GM08714 (cell line): ENCODE data around the gene FNTB.

ENCODE experiments used
- H3K4me3 ChIP-seq: fragments of 200-500 bp; sonication (Bioruptor generic); 2 replicates; pipeline ENCODE4 v1.5.1; 2014; ENCODE audit warnings: mild to moderate bottlenecking, low read length, inconsistent platforms
- ZNF274 ChIP-seq: IDR thresholded peaks from 2 replicates; pipeline ENCODE4 v1.6.1; 2012; ENCODE audit warnings: mild to moderate bottlenecking, low read depth, low read length

FNTB gene

DNA sequence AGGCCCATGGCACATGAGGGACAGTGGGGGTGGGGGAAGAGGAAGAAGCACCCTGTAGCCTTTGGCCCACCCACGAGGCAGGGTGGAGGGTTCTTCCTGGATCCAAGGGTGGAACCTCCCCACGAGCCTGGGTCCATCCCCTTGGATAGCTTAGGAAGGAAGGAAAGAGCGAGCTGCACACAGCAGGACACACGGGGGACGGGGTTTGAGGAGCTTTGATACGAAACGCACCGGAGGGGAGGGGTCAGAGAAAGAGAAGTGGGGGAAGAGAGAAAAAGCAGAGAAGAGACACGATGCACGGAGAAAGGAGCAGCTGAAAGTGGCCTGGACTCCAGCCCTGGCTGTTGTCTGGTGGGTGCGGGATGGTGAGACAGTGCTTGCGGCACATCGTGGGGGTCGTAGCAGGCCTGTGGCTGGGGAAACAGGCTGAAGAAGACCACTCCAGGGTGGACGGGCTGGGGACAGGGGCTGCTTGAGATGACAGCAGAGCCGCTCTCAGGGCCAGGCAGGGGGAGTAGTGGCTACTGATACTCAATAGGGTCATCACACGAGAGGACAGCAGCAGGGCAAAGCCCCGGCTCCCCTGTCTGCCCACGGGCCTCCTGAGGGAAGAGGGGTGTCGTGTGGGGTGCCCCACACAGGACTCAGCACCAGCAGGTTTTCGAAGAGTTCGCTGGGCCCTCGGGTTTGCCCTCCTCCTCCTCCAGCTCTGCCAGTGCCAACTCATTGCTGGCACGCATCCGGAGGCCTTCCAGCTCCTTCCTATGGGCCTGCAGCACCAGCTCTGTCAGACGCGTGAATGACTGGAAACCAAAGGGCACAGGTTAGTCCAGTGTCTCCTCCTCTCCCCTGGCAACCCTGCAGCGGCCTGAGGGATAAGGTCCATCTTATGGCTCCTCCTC is 38.7 kb upstream of the FNTB start:
- TF ChIP-seq ZNF274, result no peak
- H3K4me3 ChIP-seq, result no peak overlapping the region

GRCh38 chr14:64948612-64949210 is 38.0 kb upstream of the FNTB start:
- no peak for TF ChIP-seq ZNF274
- no peak overlapping the region for H3K4me3 ChIP-seq

GRCh38 chr14:64950889-64951288 is 35.8 kb upstream of the FNTB start:
- no peak for TF ChIP-seq ZNF274
- H3K4me3 ChIP-seq, result no peak overlapping the region

DNA sequence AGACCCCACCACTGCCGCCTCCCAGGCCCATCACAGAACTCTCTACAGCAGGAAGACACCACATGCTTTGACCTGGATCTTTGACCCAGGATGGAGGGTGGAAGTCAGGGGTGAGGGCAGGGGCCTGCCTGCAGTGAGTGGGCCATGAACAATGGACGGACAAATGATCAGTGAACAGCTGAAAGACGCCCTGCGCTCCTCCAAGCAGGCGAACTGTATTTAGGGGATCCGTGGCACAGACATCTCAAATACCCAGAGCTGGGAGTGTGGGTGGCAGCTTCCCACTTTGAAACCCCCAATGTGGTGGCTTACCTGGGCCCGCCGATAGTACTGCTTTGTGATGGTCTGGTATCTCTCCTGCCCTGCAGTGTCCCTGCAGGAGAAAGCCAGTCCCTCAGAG is 35.4 kb upstream of the FNTB start:
- no peak overlapping the region for H3K4me3 ChIP-seq
- TF ChIP-seq ZNF274, result no peak

DNA sequence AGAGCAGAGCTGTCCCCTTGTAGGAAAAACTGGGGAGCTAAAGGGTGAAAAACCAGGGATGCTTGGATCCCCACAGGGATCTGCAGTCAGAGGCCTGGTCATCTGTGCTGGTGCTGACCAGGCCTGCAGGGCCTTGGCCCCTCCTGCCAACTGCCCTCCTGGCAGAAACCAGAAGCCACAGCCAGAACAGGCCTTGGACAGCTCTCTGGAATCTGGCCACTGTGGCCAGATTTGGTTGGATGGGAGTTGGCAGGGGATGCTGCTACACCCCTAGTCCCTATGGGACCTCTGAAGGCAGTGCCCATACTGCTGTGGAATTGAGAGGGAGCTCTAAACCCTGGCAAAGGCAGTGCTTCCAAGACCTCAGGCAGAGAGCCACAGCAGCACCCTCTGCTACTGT is 35.0 kb upstream of the FNTB start:
- no peak for TF ChIP-seq ZNF274
- H3K4me3 ChIP-seq, result no peak overlapping the region

DNA sequence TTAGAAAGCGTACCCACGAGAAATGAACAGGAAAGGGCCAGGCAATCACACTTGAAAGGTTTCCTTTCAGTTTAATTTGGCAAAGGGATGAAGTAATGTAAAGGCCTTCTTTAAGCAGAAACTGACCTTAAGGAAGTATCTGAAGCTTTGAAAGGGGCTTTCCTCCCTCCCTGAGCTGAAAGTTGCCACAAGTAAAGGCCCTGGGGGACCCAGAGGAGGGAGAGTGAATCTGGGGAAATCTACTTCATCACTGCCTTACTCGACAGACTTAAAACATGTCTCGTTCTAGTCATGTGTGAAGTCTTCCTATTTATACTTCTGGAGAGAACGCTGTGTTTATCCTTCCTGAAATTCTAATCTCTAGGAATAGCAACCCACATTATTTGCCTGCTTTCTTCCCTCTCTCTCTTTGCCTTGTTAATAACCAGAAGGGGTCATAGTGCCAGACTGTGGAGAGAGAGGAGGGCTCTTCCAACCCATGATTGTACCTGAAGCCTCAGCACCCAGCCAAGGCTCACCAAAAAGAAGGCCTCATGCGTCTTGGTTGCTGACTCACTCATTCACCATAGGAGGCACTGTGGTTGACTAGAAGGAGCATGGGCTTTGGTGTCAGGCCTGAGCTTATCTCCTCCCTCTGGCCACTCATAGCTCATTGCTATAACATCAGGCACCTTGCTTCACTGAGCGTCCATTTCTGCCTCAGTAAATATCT is 33.9 kb upstream of the FNTB start:
- TF ChIP-seq ZNF274, result no peak
- H3K4me3 ChIP-seq, result no peak overlapping the region

DNA sequence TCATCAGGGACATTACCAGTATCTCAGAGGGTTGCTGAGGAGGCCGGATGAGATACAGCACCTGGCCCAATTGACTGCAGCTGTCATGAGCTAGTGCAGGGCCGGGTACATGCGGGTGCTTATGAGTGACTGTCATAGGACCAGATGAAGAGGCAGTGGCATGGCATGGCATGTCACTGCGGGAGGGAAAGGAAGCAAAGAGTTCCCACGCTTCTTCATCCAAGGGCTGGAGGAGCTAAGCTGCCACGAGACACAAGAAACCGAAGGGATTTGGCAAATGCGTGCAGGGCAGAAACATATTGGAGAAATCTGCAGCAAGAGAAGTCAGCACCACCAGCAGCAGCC is 33.4 kb upstream of the FNTB start:
- no peak for TF ChIP-seq ZNF274
- no peak overlapping the region for H3K4me3 ChIP-seq

DNA sequence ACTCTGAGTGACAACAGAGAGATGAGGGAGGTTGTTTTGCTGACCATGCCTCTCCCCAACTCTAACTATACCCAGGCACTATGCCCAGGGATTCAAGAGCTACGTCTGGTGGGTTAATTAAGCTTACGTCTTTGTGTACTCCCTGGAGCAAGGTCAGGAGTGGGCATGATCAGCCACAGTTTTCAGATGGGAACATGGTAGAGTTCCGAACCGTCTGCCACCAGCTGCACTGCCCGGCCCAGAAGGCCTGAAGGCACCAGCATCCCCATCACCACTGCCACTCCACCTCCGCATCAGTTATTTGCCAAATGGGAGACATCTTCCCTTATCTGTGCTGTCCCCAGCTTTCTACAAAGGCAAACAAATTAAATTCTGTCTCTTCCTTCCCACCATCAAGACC is 33.0 kb upstream of the FNTB start:
- H3K4me3 ChIP-seq, result no peak overlapping the region
- no peak for TF ChIP-seq ZNF274

DNA sequence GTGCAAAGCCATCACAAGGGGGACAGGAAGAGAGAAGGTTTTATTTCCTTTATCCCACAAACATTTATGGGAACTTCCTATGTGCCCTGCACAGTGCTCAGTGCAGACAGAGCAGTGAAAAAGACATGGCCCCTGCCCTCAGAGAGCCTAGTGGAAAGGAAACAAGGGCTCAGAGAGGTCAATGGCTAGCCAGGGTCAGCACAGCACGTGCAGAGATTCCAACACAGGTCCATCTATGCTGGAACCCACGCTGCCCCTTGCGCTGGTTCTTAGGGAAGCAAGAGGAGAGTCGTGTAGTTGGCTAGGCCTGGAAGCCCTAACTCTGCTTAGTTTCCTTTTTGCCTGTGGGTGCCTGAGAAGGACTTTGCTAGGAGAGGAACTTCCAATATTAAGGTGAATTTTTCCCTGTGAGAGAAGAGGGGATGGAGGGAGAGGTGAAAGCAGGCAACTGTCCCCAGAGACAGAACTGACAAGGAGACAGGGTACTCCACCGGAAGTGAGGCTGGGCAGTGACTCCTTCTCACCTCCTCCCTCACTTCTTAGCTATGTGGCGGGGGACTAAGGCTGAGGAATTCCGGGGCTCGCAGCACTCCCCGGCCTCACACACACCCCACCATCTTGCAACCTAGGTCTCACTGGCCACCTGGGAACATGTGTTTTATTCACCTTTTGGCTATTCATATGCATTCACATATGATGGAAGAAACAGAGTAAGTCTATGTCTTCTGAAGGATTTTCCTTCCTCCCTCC is 32.0 kb upstream of the FNTB start:
- no peak overlapping the region for H3K4me3 ChIP-seq
- no peak for TF ChIP-seq ZNF274

DNA sequence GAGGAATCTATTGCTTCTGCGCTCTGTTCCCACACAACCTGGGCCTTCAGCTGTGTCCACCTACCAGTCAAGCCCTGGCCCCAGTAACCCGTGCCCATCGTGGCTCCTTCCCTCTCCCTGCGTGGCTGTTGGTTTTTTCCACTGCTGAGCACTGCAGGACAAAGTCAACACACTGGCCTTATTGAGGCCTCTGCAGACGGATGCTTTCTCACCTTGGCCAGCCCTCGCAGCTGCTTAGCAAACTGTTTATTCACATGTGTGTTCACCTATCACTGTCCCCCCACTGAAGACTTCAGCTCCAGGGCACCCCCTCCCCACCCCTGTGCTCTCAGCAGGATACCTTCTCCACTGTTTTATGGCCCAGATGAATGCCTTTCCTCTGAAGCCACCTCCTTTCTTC is 31.4 kb upstream of the FNTB start:
- no peak for TF ChIP-seq ZNF274
- H3K4me3 ChIP-seq, result no peak overlapping the region

- no peak overlapping the region for H3K4me3 ChIP-seq
- no peak for TF ChIP-seq ZNF274
These were observed 29.8 kb upstream of the FNTB start for GRCh38 chr14:64956697-64957406.

- H3K4me3 ChIP-seq, result no peak overlapping the region
- no peak for TF ChIP-seq ZNF274
These were observed 28.5 kb upstream of the FNTB start for GRCh38 chr14:64958201-64958600.

GRCh38 chr14:64958743-64959142 is 28.0 kb upstream of the FNTB start:
- TF ChIP-seq ZNF274, result no peak

More at GRCh38 chr14:64958743-64959142, 28.0 kb upstream of the FNTB start:
- H3K4me3 ChIP-seq, result no peak overlapping the region
